C4-2B (cell line): ENCODE data around the gene PLK5.

Source experiments
- CTCF ChIP-seq: fragments of 450-650 bp; conservative IDR thresholded peaks from 2 replicates; pipeline ENCODE4 v1.5.1; 2017; ENCODE audit warnings: mild to moderate bottlenecking
- ZFX ChIP-seq: fragments of 450-650 bp; IDR thresholded peaks from 2 replicates; pipeline ENCODE4 v1.6.1; 2017

GRCh38 chr19:1510807-1511206, 13.1 kb upstream of the PLK5 start:
- TF ChIP-seq CTCF (no peak), ZFX (no peak)
